IPS DF 6.9 (cell line): Measurements from ENCODE around the gene CETP.

Source experiments
- DNase-seq: peaks from one replicate; pipeline ENCODE4 v3.0.0-alpha.2; 2013; ENCODE audit warnings: low read depth, low spot score
- H3K27ac ChIP-seq: one replicate; pipeline ENCODE4 v1.5.1; 2013; ENCODE audit warnings: low read length, control low read depth
- H3K27me3 ChIP-seq: 2 replicates; pipeline ENCODE4 v1.6.1; 2013; ENCODE audit warnings: mild to moderate bottlenecking, low read length; ENCODE audit not compliant: control insufficient read depth, insufficient read depth
- H3K36me3 ChIP-seq: 2 replicates; pipeline ENCODE4 v1.6.1; 2013; ENCODE audit warnings: low read length; ENCODE audit not compliant: control insufficient read depth, insufficient read depth
- H3K4me1 ChIP-seq: 2 replicates; pipeline ENCODE4 v1.6.1; 2013; ENCODE audit warnings: low read length; ENCODE audit not compliant: control insufficient read depth, insufficient read depth
- H3K4me3 ChIP-seq: 2 replicates; pipeline ENCODE4 v1.5.1; 2013; ENCODE audit warnings: mild to moderate bottlenecking, low read length
- H3K9me3 ChIP-seq: 2 replicates; pipeline ENCODE4 v1.6.1; 2013; ENCODE audit warnings: low read length, inconsistent platforms; ENCODE audit not compliant: control insufficient read depth, insufficient read depth
- WGBS: extraction: QIAGEN DNeasy Blood & Tissue Kit; methylation state at CpG from one replicate; pipeline ENCODE4 v1.1.7; 2013; ENCODE audit warnings: mixed read lengths, missing lambda C conversion rate; ENCODE audit not compliant: insufficient read length, insufficient coverage; 5-methylcytosine and 5-hydroxymethylcytosine counted together

CETP gene

DNA sequence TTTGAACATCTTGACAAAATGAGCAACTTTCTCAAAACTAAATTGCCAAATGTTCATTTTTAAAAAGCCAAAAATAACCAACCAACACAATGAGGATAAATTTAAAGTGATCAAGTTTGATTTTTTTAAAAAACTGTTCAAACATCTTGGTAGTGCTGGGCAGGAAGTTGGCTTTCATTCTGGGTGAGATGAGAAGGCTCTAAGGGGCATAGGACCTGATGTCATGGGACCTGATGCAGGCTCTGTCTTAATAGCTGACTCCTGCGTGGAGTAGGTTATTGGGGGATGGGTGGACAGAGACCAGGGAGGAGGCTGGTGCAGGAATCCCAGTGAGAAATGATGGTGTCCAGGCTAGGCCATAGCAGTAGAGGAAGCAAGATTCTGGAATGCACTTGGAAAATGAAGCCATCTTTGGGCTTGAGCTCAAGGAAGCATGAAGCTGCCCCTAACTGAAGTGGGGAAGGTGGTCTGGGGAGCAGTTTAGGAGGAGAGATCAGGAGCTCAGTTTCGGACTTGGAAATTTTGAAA is 48.0 kb downstream of the CETP start:
- Histone ChIP-seq H3K4me3 (no peak overlapping the region), H3K4me1 (0 out of 2 replicates have a peak, but pooled peaks cover 1% of the 10 kb centered on the region), H3K9me3 (no peaks in the 10 kb centered on the region), H3K27ac (no peak overlapping the region), H3K36me3 (no peaks in the 10 kb centered on the region), H3K27me3 (no peaks in the 10 kb centered on the region)
- WGBS: no CpG with 5 or more reads among the region's 2 CpGs
- DNase-seq: no peak

- no CpG with 5 or more reads among the region's 13 CpGs for WGBS
- H3K27ac ChIP-seq: no peak overlapping the region
- H3K9me3 ChIP-seq: no peaks in the 10 kb centered on the region
- H3K4me3 ChIP-seq: no peak overlapping the region
- 0 out of 2 replicates have a peak, but pooled peaks cover 1% of the 10 kb centered on the region for H3K4me1 ChIP-seq
- H3K36me3 ChIP-seq: no peaks in the 10 kb centered on the region
- no peaks in the 10 kb centered on the region for H3K27me3 ChIP-seq
- DNase-seq: no peak
These were observed 50.6 kb downstream of the CETP start for GRCh38 chr16:57012353-57012752.

DNA sequence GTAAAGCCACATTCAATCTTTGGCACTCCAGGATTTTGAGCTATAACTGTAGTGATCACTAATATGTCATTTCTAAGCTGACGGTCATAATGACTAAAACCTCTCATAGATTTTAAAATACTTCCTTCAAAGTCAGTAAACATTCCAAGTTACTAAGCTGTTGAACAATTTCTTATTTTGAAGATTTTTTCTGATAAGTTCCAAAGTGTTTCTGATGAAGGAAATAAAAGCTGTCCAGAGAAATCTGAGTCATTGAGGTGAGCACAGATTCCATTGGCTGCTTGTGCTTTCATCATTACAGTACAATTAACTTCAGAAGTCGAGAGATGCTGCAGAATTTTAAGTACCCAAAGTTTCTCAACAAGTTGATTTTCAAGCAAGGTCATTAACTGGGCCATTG is 51.5 kb downstream of the CETP start:
- H3K9me3 ChIP-seq: no peaks in the 10 kb centered on the region
- no peak for DNase-seq
- WGBS: no CpG with 5 or more reads among the region's 2 CpGs
- no peaks in the 10 kb centered on the region for H3K36me3 ChIP-seq
- H3K27ac ChIP-seq: no peak overlapping the region
- H3K4me3 ChIP-seq: no peak overlapping the region
- H3K4me1 ChIP-seq: 0 out of 2 replicates have a peak, but pooled peaks cover 1% of the 10 kb centered on the region
- H3K27me3 ChIP-seq: no peaks in the 10 kb centered on the region

DNA sequence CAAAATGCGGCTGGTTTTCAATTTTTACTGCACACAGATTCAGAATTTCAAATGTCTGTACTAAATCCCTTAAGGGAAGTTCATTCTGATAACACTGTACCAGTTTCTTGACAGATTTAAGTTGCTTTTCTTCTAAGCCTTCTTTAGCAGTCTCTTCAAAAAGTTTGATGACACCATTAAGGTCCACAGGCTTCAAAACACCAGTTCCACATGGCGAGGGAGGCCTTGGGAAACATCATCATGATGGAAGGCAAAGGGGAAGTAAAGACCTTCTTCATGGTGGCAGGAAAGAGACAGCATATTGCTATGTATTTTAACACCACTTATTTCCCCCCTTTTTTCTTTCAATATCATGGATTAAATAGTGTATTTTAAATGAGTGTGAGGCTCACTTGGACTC is 52.2 kb downstream of the CETP start:
- H3K27me3 ChIP-seq: no peaks in the 10 kb centered on the region
- no peaks in the 10 kb centered on the region for H3K9me3 ChIP-seq
- no peak overlapping the region for H3K27ac ChIP-seq
- no peak for DNase-seq
- no peaks in the 10 kb centered on the region for H3K36me3 ChIP-seq
- H3K4me3 ChIP-seq: no peak overlapping the region
- 0 out of 2 replicates have a peak, but pooled peaks cover 1% of the 10 kb centered on the region for H3K4me1 ChIP-seq
- no CpG with 5 or more reads among the region's 2 CpGs for WGBS

DNA sequence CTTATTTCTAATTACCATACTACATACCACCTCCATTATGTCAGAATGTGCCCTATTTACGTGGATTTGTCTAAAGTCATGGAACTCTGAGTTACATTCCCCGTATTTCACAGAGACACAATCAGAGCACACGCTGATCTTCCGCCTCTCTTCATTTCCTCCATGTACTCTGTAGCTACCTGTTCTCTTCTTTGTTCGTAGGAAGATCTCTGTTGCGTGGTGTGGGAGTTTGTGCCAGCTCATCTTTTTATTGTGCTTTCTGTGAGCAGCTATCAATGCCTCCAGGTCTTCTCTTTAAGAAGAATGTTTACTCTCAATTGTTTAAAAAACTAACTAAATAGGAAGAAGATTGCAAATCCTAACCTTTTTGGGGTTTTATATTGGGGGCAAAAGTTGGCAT is 54.6 kb downstream of the CETP start:
- no peaks in the 10 kb centered on the region for H3K4me1 ChIP-seq
- H3K27me3 ChIP-seq: no peaks in the 10 kb centered on the region
- WGBS: no CpG with 5 or more reads among the region's 6 CpGs
- no peak overlapping the region for H3K27ac ChIP-seq
- no peak overlapping the region for H3K4me3 ChIP-seq
- DNase-seq: no peak
- no peaks in the 10 kb centered on the region for H3K36me3 ChIP-seq
- no peaks in the 10 kb centered on the region for H3K9me3 ChIP-seq

GRCh38 chr16:57016831-57017230 is 55.1 kb downstream of the CETP start:
- Histone ChIP-seq H3K27me3 (no peaks in the 10 kb centered on the region), H3K4me1 (no peaks in the 10 kb centered on the region), H3K4me3 (no peak overlapping the region), H3K27ac (no peak overlapping the region), H3K9me3 (no peaks in the 10 kb centered on the region), H3K36me3 (no peaks in the 10 kb centered on the region)
- WGBS: no CpG with 5 or more reads among the region's 6 CpGs
- DNase-seq: no peak

- Histone ChIP-seq H3K4me3 (no peak overlapping the region), H3K27ac (no peak overlapping the region), H3K36me3 (no peaks in the 10 kb centered on the region), H3K9me3 (no peaks in the 10 kb centered on the region), H3K4me1 (no peaks in the 10 kb centered on the region), H3K27me3 (no peaks in the 10 kb centered on the region)
- WGBS: no CpG with 5 or more reads among the region's 1 CpG
- DNase-seq: no peak
These were observed 55.5 kb downstream of the CETP start for GRCh38 chr16:57017251-57017650.

- no peaks in the 10 kb centered on the region for H3K4me1 ChIP-seq
- no peak overlapping the region for H3K4me3 ChIP-seq
- H3K36me3 ChIP-seq: no peaks in the 10 kb centered on the region
- no peaks in the 10 kb centered on the region for H3K9me3 ChIP-seq
- no peak overlapping the region for H3K27ac ChIP-seq
- no peak for DNase-seq
- WGBS: no CpG with 5 or more reads among the region's 2 CpGs
- H3K27me3 ChIP-seq: no peaks in the 10 kb centered on the region
These were observed 58.0 kb downstream of the CETP start for GRCh38 chr16:57019746-57020145.

- no peaks in the 10 kb centered on the region for H3K4me1 ChIP-seq
- DNase-seq: no peak
- no peak overlapping the region for H3K27ac ChIP-seq
- no peaks in the 10 kb centered on the region for H3K27me3 ChIP-seq
- no CpG with 5 or more reads among the region's 8 CpGs for WGBS
- H3K36me3 ChIP-seq: no peaks in the 10 kb centered on the region
- no peak overlapping the region for H3K4me3 ChIP-seq
- H3K9me3 ChIP-seq: no peaks in the 10 kb centered on the region
These were observed 58.9 kb downstream of the CETP start for GRCh38 chr16:57020651-57021050.

- Histone ChIP-seq H3K27ac (no peak overlapping the region), H3K4me1 (no peaks in the 10 kb centered on the region), H3K9me3 (no peaks in the 10 kb centered on the region), H3K27me3 (no peaks in the 10 kb centered on the region), H3K4me3 (no peak overlapping the region), H3K36me3 (no peaks in the 10 kb centered on the region)
- no peak for DNase-seq
- WGBS: no CpG with 5 or more reads among the region's 6 CpGs
These were observed 60.0 kb downstream of the CETP start for GRCh38 chr16:57021757-57022156.

DNA sequence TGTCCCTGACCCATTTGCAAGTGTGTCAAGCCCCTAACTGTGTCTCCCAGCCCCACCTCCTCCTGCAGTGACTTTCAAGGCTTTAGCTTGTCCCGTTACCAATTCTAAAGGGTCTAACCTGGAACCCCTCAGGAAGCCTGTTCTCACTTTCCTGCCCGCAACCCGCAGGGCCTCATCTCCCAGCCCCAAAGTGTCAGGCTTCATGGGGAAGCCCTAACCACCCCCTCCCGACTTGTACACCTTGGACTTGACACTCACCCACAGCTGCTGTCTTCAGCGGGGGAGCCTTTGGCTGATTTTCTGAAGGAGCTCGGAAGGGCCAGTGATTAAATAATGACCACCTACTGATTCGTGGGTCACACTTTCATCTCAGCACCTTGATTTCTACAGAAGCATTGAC is 60.7 kb downstream of the CETP start:
- Histone ChIP-seq H3K36me3 (no peaks in the 10 kb centered on the region), H3K4me3 (no peak overlapping the region), H3K4me1 (no peaks in the 10 kb centered on the region), H3K27me3 (no peaks in the 10 kb centered on the region), H3K9me3 (no peaks in the 10 kb centered on the region), H3K27ac (no peak overlapping the region)
- WGBS: no CpG with 5 or more reads among the region's 7 CpGs
- DNase-seq: no peak
